K562 (cell line): ENCODE results near the gene HGD. TPM values are rescaled to one million over a fixed set of nuclear protein-coding genes. Genes with fewer than 3 reads are reported as not detected.

Experiments
- ATAC-seq: fragments of 200-7000 bp; cut with Tn5 transposase; 3 replicates; pipeline ENCODE4 v1.9.1; 2020; ENCODE audit warnings: moderate library complexity
- BruUV-seq: library from RNA; stranded (reverse); fragments of 400-500 nt; replicated peaks from 2 replicates; lab custom pipeline; 2021; lab: Mats Ljungman, UMichigan
- CTCF ChIA-PET: fragments of 300-600 bp; formaldehyde crosslinking; extraction: SDS; loops from one replicate; lab custom pipeline; 2021; ENCODE audit warnings: low intra/inter-chr PET ratio; lab: Yijun Ruan, JAX
- POLR2A ChIA-PET: fragments of 300-600, 350-650 bp; sonication (Branson Sonifier 250); formaldehyde crosslinking; extraction: SDS; loops from one replicate; lab custom pipeline; 2021; ENCODE audit warnings: antibody characterized with exemption, inconsistent platforms; lab: Yijun Ruan, JAX
- DNase-seq, 4 experiments: peaks; one replicate each; pipeline versions ENCODE4 v3.0.0 to v3.0.0-alpha.2; 2011 to 2018; ENCODE audit warnings: low spot score in 3 of 4, mixed read lengths in 3 of 4; ENCODE audit errors: extremely low read depth in 1 of 4
- FAIRE-seq: peaks from 2 replicates; lab custom pipeline; 2011; peaks lifted over from hg19 to GRCh38; lab: Jason Lieb, UNC
- H2AFZ ChIP-seq: 2 replicates; pipeline ENCODE4 v1.6.0; 2011; ENCODE audit warnings: low read depth, low read length, control low read depth, inconsistent platforms
- H3K27ac ChIP-seq: fragments of 200-600 bp; 3 replicates; pipeline ENCODE4 v1.8.0; 2011; ENCODE audit warnings: low read depth, mild to moderate bottlenecking, control low read depth, inconsistent platforms, low read length, moderate library complexity, mixed read lengths; ENCODE audit errors: extremely low read depth
- H3K27me3 ChIP-seq, 2 experiments: fragments of 300-600 bp in 1 of 2; 2 replicates in 1 of 2; 3 replicates in 1 of 2; pipeline versions ENCODE4 v1.6.0 to v1.8.0; 2011; ENCODE audit warnings: inconsistent platforms in 2 of 2, low read length in 2 of 2, mild to moderate bottlenecking in 1 of 2, mixed read lengths in 1 of 2, moderate library complexity in 1 of 2; ENCODE audit not compliant: control insufficient read depth in 2 of 2, insufficient read depth in 2 of 2
- H3K36me3 ChIP-seq: fragments of 300-600 bp; 3 replicates; pipeline ENCODE4 v1.8.0; 2011; ENCODE audit warnings: mild to moderate bottlenecking, low read length, inconsistent platforms; ENCODE audit not compliant: control insufficient read depth, insufficient read depth
- H3K4me1 ChIP-seq, 2 experiments: fragments of 200-600 bp in 1 of 2; replicated peaks in 1 of 2; 2 replicates in 1 of 2; 3 replicates in 1 of 2; pipeline versions ENCODE4 v1.5.1 to v1.8.0; 2011; ENCODE audit warnings: inconsistent platforms in 2 of 2, low read length in 2 of 2, mild to moderate bottlenecking in 1 of 2, mixed read lengths in 1 of 2, moderate library complexity in 1 of 2; ENCODE audit not compliant: control insufficient read depth in 2 of 2, insufficient read depth in 2 of 2
- H3K4me2 ChIP-seq: 2 replicates; pipeline ENCODE4 v1.6.1; 2011; ENCODE audit warnings: low read length, control low read depth, inconsistent platforms, mixed read lengths; ENCODE audit not compliant: insufficient read depth
- H3K4me3 ChIP-seq: fragments of 200-600 bp; sonication (generic), shearing (Covaris generic); 2 replicates; pipeline ENCODE4 v1.5.1; 2016; ENCODE audit warnings: control low read depth, inconsistent platforms
- H3K79me2 ChIP-seq: fragments of 200-600 bp; 3 replicates; pipeline ENCODE4 v1.8.0; 2011; ENCODE audit warnings: low read length, inconsistent platforms; ENCODE audit not compliant: control insufficient read depth, insufficient read depth
- H3K9ac ChIP-seq, 2 experiments: 2 replicates each; pipeline versions ENCODE4 v1.6.0 to v1.6.1; 2011; ENCODE audit warnings: low read depth in 2 of 2, low read length in 2 of 2, control low read depth in 1 of 2, inconsistent platforms in 1 of 2, mild to moderate bottlenecking in 1 of 2, mixed read lengths in 1 of 2; ENCODE audit not compliant: insufficient read depth in 1 of 2
- H3K9me1 ChIP-seq: one replicate; pipeline ENCODE4 v1.6.0; 2011; ENCODE audit warnings: inconsistent platforms, mild to moderate bottlenecking, low read length, moderate library complexity; ENCODE audit not compliant: control insufficient read depth, insufficient read depth
- H3K9me3 ChIP-seq: replicated peaks from 2 replicates; pipeline ENCODE4 v1.5.1; 2011; ENCODE audit warnings: low read depth, low read length, inconsistent platforms; ENCODE audit not compliant: control insufficient read depth, insufficient read depth
- H4K20me1 ChIP-seq: replicated peaks from 2 replicates; pipeline ENCODE4 v1.6.1; 2011; ENCODE audit warnings: low read length, inconsistent platforms, mixed read lengths; ENCODE audit not compliant: control insufficient read depth, insufficient read depth
- ARID3A ChIP-seq: IDR thresholded peaks from 2 replicates; pipeline ENCODE4 v1.6.1; 2012; ENCODE audit warnings: low read depth, low read length, improper control_type of control experiment, borderline replicate concordance
- ARID3B ChIP-seq: fragments of 250-450 bp; sonication (Bioruptor Pico); IDR thresholded peaks from 2 replicates; pipeline ENCODE4 v1.4.0; 2020; ENCODE audit warnings: borderline replicate concordance
- CBFB ChIP-seq: sonication (generic); formaldehyde crosslinking; IDR thresholded peaks from 2 replicates; pipeline ENCODE4 v1.4.0; 2020; ENCODE audit warnings: mild to moderate bottlenecking, missing genetic modification reagents
- CHD1 ChIP-seq: fragments of 200-600 bp; sonication (generic); IDR thresholded peaks from one replicate; pipeline ENCODE4 v1.6.1; 2012; ENCODE audit warnings: mild to moderate bottlenecking, moderate library complexity, low read length, inconsistent platforms
- DIDO1 ChIP-seq: fragments of 450-650 bp; IDR thresholded peaks from 2 replicates; pipeline ENCODE4 v1.6.1; 2016; ENCODE audit warnings: low read depth, missing biosample characterization, missing genetic modification characterization
- ELF1 ChIP-seq: fragments of 200-800 bp; sonication (Bioruptor generic); IDR thresholded peaks from 2 replicates; pipeline ENCODE4 v1.6.1; 2016; ENCODE audit warnings: missing genetic modification characterization, missing compliant biosample characterization
- ESRRB ChIP-seq: fragments of 250-450 bp; sonication (Bioruptor Pico); IDR thresholded peaks from 2 replicates; pipeline ENCODE4 v1.5.0; 2020; ENCODE audit warnings: mild to moderate bottlenecking, moderate library complexity, borderline replicate concordance
- GABPA ChIP-seq: fragments of 200-800 bp; sonication (Bioruptor generic); conservative IDR thresholded peaks from 2 replicates; pipeline ENCODE4 v1.6.1; 2016; ENCODE audit warnings: low read depth, missing genetic modification characterization, missing compliant biosample characterization
- HIVEP1 ChIP-seq: fragments of 250-450 bp; sonication (Bioruptor Pico); IDR thresholded peaks from 2 replicates; pipeline ENCODE4 v1.4.0; 2020; ENCODE audit warnings: mild to moderate bottlenecking
- ILF3 ChIP-seq: fragments of 450-650 bp; IDR thresholded peaks from 2 replicates; pipeline ENCODE4 v1.6.1; 2018; ENCODE audit warnings: antibody characterized with exemption, mild to moderate bottlenecking, moderate library complexity, borderline replicate concordance
- MAX ChIP-seq: sonication (generic); formaldehyde crosslinking; IDR thresholded peaks from 2 replicates; pipeline ENCODE4 v1.9.0; 2022; ENCODE audit warnings: mild to moderate bottlenecking, missing genetic modification reagents
- MTA2 ChIP-seq: fragments of 450-650 bp; IDR thresholded peaks from 2 replicates; pipeline ENCODE4 v1.6.1; 2016; ENCODE audit warnings: low read depth
- NFRKB ChIP-seq: fragments of 450-650 bp; IDR thresholded peaks from 2 replicates; pipeline ENCODE4 v1.6.1; 2016; ENCODE audit warnings: low read depth
- RBM15 ChIP-seq: fragments of 200-400 bp; formaldehyde crosslinking; IDR thresholded peaks from 2 replicates; pipeline ENCODE4 v1.6.1; 2018; ENCODE audit warnings: mild to moderate bottlenecking, low read length, moderate library complexity; ENCODE audit not compliant: insufficient read depth
- SAFB ChIP-seq: fragments of 200-400 bp; formaldehyde crosslinking; IDR thresholded peaks from 2 replicates; pipeline ENCODE4 v1.6.1; 2017; ENCODE audit warnings: low read depth, low read length, borderline replicate concordance
- SMAD3 ChIP-seq: fragments of 450-650 bp; formaldehyde crosslinking; conservative IDR thresholded peaks from 2 replicates; pipeline ENCODE4 v1.4.0; 2020; ENCODE audit warnings: mild to moderate bottlenecking
- SMARCB1 ChIP-seq: IDR thresholded peaks from 2 replicates; pipeline ENCODE4 v1.6.1; 2011; ENCODE audit warnings: improper control_type of control experiment, low read depth; ENCODE audit not compliant: insufficient read length
- ZNF146 ChIP-seq: IDR thresholded peaks from one replicate; pipeline ENCODE4 v1.6.1; 2018; ENCODE audit warnings: missing compliant biosample characterization; ENCODE audit not compliant: unreplicated experiment
- ZSCAN29 ChIP-seq: fragments of 450-650 bp; IDR thresholded peaks from 2 replicates; pipeline ENCODE4 v1.6.1; 2017
- WGBS: fragments of 100-300 bp; shearing (Covaris generic); methylation state at CpG from one replicate; pipeline ENCODE4 v1.1.6; 2016; ENCODE audit warnings: low coverage, mixed read lengths; ENCODE audit not compliant: insufficient coverage; ENCODE audit errors: missing lambda C conversion rate; 5-methylcytosine and 5-hydroxymethylcytosine counted together
- in situ Hi-C: fragments of 300-500 bp; cut with MboI; formaldehyde crosslinking; loops from 4 replicates; pipeline ENCODE4 v1.15.0; 2018; ENCODE audit warnings: inconsistent platforms, mixed read lengths
- intact Hi-C: fragments of 100-400 bp; cut with micrococcal nuclease; formaldehyde crosslinking; loops from 2 replicates; pipeline ENCODE4 v1.14.2; 2022
- polyA plus RNA-seq, 8 experiments: library from polyadenylated mRNA; depleted of rRNA in 4 of 8; stranded (reverse) in 5 of 8; unstranded in 3 of 8; fragments of >200 nt; fragmentation: Nextera tagmentation in 2 of 8; fragmentation: Illumina TruSeq in 1 of 8; extraction: Ambion mirVana in 2 of 8; extraction: Trizol in 1 of 8; gene quantifications; 2 replicates each; pipeline versions ENCODE4 v1.2.1 to v1.2.3, GENCODE V29; 2011 to 2014; ENCODE audit warnings: inconsistent platforms in 1 of 8, missing spikeins in 1 of 8
- total RNA-seq, 7 experiments: library from RNA; depleted of rRNA in 6 of 7; stranded (reverse); fragments of >200 nt in 6 of 7; fragmentation: Illumina TruSeq in 2 of 7; extraction: Trizol in 2 of 7; gene quantifications; 2 replicates each; pipeline versions ENCODE4 v1.2.1 to v1.2.3, GENCODE V29; 2011 to 2021; ENCODE audit warnings: low replicate concordance in 1 of 7

HGD gene
- total and polyA plus RNA-seq, 9 of the 15 experiments (the other 6 are each of a cell fraction or from before 2014, with no cell fraction given) = 0.08 to 0.25 (median 0.17) TPM; not detected in 4

- no peaks in the 10 kb centered on the region for H3K79me2 ChIP-seq
- no peak overlapping the region for H3K27ac ChIP-seq
- POLR2A ChIA-PET = no interaction called here
- no peaks in the 10 kb centered on the region for H3K36me3 ChIP-seq
- no peak overlapping the region for H3K4me3 ChIP-seq
- DNase-seq = no peak
- H4K20me1 ChIP-seq = no peaks in the 10 kb centered on the region
- BruUV-seq = no TSS peak
- no peaks in the 10 kb centered on the region; a peak in 1 of 5 replicates for H3K4me1 ChIP-seq
- no peak overlapping the region for H2AFZ ChIP-seq
- no peak for ATAC-seq
- no peaks in the 10 kb centered on the region; a peak in 1 of 5 replicates for H3K27me3 ChIP-seq
- no peak overlapping the region for H3K4me2 ChIP-seq
- no peaks in the 10 kb centered on the region for H3K9me3 ChIP-seq
- no peak for FAIRE-seq
- no peak overlapping the region for H3K9ac ChIP-seq
- intact Hi-C loops (no loop called here), in situ Hi-C loops (no loop called here)
- TF ChIP-seq HIVEP1 (CRISPR knock-in tag) = no peak
- TF ChIP-seq ESRRB (CRISPR knock-in tag) = no peak
- no peak for TF ChIP-seq ARID3B (CRISPR knock-in tag)
- no peak for TF ChIP-seq ZNF146 (CRISPR knock-in tag)
- TF ChIP-seq NFRKB = no peak
- no peak for TF ChIP-seq CBFB (CRISPR knock-in tag)
- no peak for TF ChIP-seq CHD1
- TF ChIP-seq SAFB = no peak
- no peak for TF ChIP-seq MAX (CRISPR knock-in tag)
- TF ChIP-seq DIDO1 = no peak
- no peak for TF ChIP-seq ARID3A
- no peak for TF ChIP-seq MTA2
- TF ChIP-seq ILF3 = no peak
- no peak for TF ChIP-seq SMAD3 (CRISPR knock-in tag)
- TF ChIP-seq RBM15 = no peak
- TF ChIP-seq SMARCB1 = no peak
- no peak for TF ChIP-seq ZSCAN29
- TF ChIP-seq ELF1 (tag) = no peak
- TF ChIP-seq GABPA = no peak
- TF ChIP-seq, all 486 proteins: peak for 0
- 0% methylated on average over 2 of the region's 2 CpGs for WGBS
- H3K9me1 ChIP-seq = no peaks in the 10 kb centered on the region
- CTCF ChIA-PET = no interaction called here
Measured at GRCh38 chr3:120673116-120673515, 8.9 kb downstream of the HGD start.
